CD4-positive, alpha-beta T cell treated with Interleukin-15 for 1 hour (primary cell): Measurements from ENCODE around the gene LMX1B.

ENCODE experiments used
- DNase-seq: peaks from one replicate; pipeline ENCODE4 v3.0.0-alpha.2; 2020

Gene LMX1B

GRCh38 chr9:126605792-126606482 is 7.8 kb upstream of the LMX1B start:
- no peak for DNase-seq

- no peak for DNase-seq
Observed at GRCh38 chr9:126606483-126606870, 7.3 kb upstream of the LMX1B start.

- DNase-seq: no peak
Observed at GRCh38 chr9:126607086-126607485, 6.6 kb upstream of the LMX1B start.

GRCh38 chr9:126607731-126608130 is 6.0 kb upstream of the LMX1B start:
- DNase-seq: peak; percentile 23

- no peak for DNase-seq
Observed at GRCh38 chr9:126608551-126608950, 5.2 kb upstream of the LMX1B start.

GRCh38 chr9:126609191-126609590 is 4.5 kb upstream of the LMX1B start:
- DNase-seq: no peak

GRCh38 chr9:126609711-126610388 is 3.9 kb upstream of the LMX1B start:
- DNase-seq: no peak

- DNase-seq: no peak
Observed at GRCh38 chr9:126611193-126611591, 2.5 kb upstream of the LMX1B start.

- peak; percentile 69 for DNase-seq
Observed at GRCh38 chr9:126611592-126612325, 2.0 kb upstream of the LMX1B start.

GRCh38 chr9:126612326-126612812 is 1.4 kb upstream of the LMX1B start:
- DNase-seq: no peak

GRCh38 chr9:126612813-126613641 is 701 bp upstream of the LMX1B start:
- no peak for DNase-seq

GRCh38 chr9:126614088-126614454 is 343 bp downstream of the LMX1B start:
- no peak for DNase-seq

GRCh38 chr9:126614455-126615244 is 922 bp downstream of the LMX1B start:
- no peak for DNase-seq

GRCh38 chr9:126615245-126615790 is 1.6 kb downstream of the LMX1B start:
- peak; percentile 29 for DNase-seq

- no peak for DNase-seq
Observed at GRCh38 chr9:126615791-126616447, 2.2 kb downstream of the LMX1B start.

GRCh38 chr9:126616521-126616976 is 2.8 kb downstream of the LMX1B start:
- DNase-seq: no peak

GRCh38 chr9:126617003-126617822 is 3.5 kb downstream of the LMX1B start:
- DNase-seq: no peak

GRCh38 chr9:126617823-126618165 is 4.1 kb downstream of the LMX1B start:
- no peak for DNase-seq

GRCh38 chr9:126618190-126618584 is 4.5 kb downstream of the LMX1B start:
- no peak for DNase-seq
